Measurements from ENCODE around the gene MYO5C. TPM values are rescaled to one million over a fixed set of nuclear protein-coding genes. Genes with fewer than 3 reads are reported as not detected.

MYO5C gene
- total and polyA plus RNA-seq, 2 donors (not counting 3 experiments of a cell fraction or from before 2014, with no cell fraction given) = 7.5 to 19.4 TPM

DNA sequence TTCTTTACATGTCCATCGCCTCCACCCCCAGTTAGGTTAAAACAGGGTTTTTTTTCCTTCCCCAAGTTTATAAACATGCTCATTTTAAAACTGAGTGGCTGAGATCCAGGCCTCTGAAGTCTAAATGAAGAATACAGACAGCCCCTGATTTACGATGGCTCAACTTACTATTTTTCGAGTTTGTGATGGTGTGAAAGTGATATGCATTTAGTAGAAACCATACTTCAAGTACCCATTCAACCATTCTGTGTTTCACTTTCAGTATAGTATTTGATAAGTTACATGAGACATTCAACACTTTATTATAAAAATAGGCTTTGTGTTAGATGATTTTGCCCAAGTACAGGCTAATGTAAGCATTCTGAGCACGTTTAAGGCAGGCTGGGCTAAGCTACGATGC, 73.9 kb downstream of the MYO5C start:
- BruUV-seq (replicated peaks) = no TSS peak
- H3K79me2 ChIP-seq (ENCODE audit: control insufficient read depth, insufficient read depth, low read length) = no peaks in the 10 kb centered on the region
- ChIA-PET CTCF (no interaction called here), POLR2A (no interaction called here)
- H3K36me3 ChIP-seq (ENCODE audit: control insufficient read depth in 2 of 2, extremely low read depth in 1 of 2, insufficient read depth in 2 of 2, low read length in 2 of 2) = peaks cover 0 to 6% of the 10 kb centered on the region in 2 experiments
- H3K9me1 ChIP-seq (replicated peaks; ENCODE audit: control insufficient read depth, extremely low read depth, insufficient read depth, low read length) = no peaks in the 10 kb centered on the region
- H4K20me1 ChIP-seq (replicated peaks; ENCODE audit: control insufficient read depth, extremely low read depth, insufficient read depth, low read length) = no peaks in the 10 kb centered on the region
- no peak overlapping the region for H3K4me2 ChIP-seq (ENCODE audit: insufficient read depth, low read length)
- H2AFZ ChIP-seq (ENCODE audit: low read depth, low read length) = no peak overlapping the region
- TF ChIP-seq MYC (IDR thresholded peaks at IDR 0.05; ENCODE audit: low read depth, low read length) = no peak
- H3K4me1 ChIP-seq (ENCODE audit: control insufficient read depth, extremely low read depth, insufficient read depth, low read length) = no peaks in the 10 kb centered on the region
- intact Hi-C loops (cut with micrococcal nuclease) = loop anchor here (10.0 kb wide), 1 partner anchor 317 kb away; no protein-coding TSS in a partner anchor
- H3K27ac ChIP-seq (ENCODE audit: insufficient read depth, low read depth, low read length) = no peak overlapping the region
- H3K9me3 ChIP-seq (replicated peaks; ENCODE audit: control insufficient read depth, insufficient read depth, low read length) = no peaks in the 10 kb centered on the region
- H3K9ac ChIP-seq (replicated peaks; ENCODE audit: extremely low read depth, insufficient read depth, low read length) = no peak overlapping the region
- DNase-seq (ENCODE audit: low read depth, low spot score) (no peak), FAIRE-seq (no peak)
- H3K4me3 ChIP-seq (replicated peaks in 1 of 3; ENCODE audit: insufficient read depth in 1 of 3, low read depth in 1 of 3, low read length in 3 of 3) = no peak overlapping the region
- dilution Hi-C loops (cut with MboI; ENCODE audit: extremely low pct_ligation_motif_present, low sequenced_read_pairs) = no loop called here
- H3K27me3 ChIP-seq (ENCODE audit: control insufficient read depth in 2 of 2, insufficient read depth in 2 of 2, low read length in 2 of 2) = no peaks in the 10 kb centered on the region

DNA sequence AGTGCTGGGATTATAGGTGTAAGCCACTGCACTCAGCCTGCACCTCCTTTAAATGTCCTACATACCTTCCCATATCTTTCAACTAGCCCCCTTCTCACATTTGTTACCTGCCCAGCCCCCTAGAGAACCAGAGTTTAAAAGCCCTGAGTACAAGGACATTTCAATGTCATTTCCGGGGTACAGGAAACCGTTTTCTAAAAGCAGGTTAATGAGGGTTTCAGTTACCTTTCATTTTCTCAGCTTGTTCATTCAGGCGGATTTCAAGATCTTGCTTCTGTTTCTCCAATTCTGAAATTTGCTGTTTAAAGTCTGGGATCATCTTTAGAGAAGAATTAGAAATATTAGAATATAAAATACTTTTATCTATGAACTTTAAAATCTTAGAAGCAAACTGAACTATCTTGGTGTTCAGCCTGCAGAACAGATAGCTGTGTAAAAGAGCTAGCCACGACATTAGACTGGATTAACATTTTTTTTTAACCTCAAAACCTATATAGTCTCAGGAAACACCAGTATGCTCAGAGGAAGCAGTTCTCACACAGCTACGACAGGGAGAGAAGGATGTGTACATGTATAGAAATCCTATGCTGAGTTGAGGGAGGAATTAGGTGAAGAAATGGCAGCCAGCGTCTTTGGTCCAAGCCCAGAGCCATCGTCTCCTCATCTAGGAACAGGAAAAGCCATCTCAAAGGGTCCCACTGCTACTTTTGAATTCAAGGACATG, 74.5 kb downstream of the MYO5C start:
- Histone ChIP-seq H3K36me3 (ENCODE audit: control insufficient read depth in 2 of 2, extremely low read depth in 1 of 2, insufficient read depth in 2 of 2, low read length in 2 of 2) (peaks cover 0 to 6% of the 10 kb centered on the region in 2 experiments), H2AFZ (ENCODE audit: low read depth, low read length) (no peak overlapping the region), H3K9ac (replicated peaks; ENCODE audit: extremely low read depth, insufficient read depth, low read length) (no peak overlapping the region), H3K27me3 (ENCODE audit: control insufficient read depth in 2 of 2, insufficient read depth in 2 of 2, low read length in 2 of 2) (no peaks in the 10 kb centered on the region), H3K4me1 (ENCODE audit: control insufficient read depth, extremely low read depth, insufficient read depth, low read length) (no peaks in the 10 kb centered on the region), H3K27ac (ENCODE audit: insufficient read depth, low read depth, low read length) (no peak overlapping the region), H3K4me3 (replicated peaks in 1 of 3; ENCODE audit: insufficient read depth in 1 of 3, low read depth in 1 of 3, low read length in 3 of 3) (no peak overlapping the region), H4K20me1 (replicated peaks; ENCODE audit: control insufficient read depth, extremely low read depth, insufficient read depth, low read length) (no peaks in the 10 kb centered on the region), H3K9me1 (replicated peaks; ENCODE audit: control insufficient read depth, extremely low read depth, insufficient read depth, low read length) (no peaks in the 10 kb centered on the region), H3K79me2 (ENCODE audit: control insufficient read depth, insufficient read depth, low read length) (no peaks in the 10 kb centered on the region), H3K4me2 (ENCODE audit: insufficient read depth, low read length) (no peak overlapping the region), H3K9me3 (replicated peaks; ENCODE audit: control insufficient read depth, insufficient read depth, low read length) (no peaks in the 10 kb centered on the region)
- intact Hi-C loops (cut with micrococcal nuclease) (loop anchor here (10.0 kb wide), 1 partner anchor 316 kb away; no protein-coding TSS in a partner anchor), dilution Hi-C loops (cut with MboI; ENCODE audit: extremely low pct_ligation_motif_present, low sequenced_read_pairs) (no loop called here)
- ChIA-PET CTCF (no interaction called here), POLR2A (no interaction called here)
- no peak for DNase-seq (ENCODE audit: low read depth, low spot score)
- no TSS peak for BruUV-seq (replicated peaks)
- TF ChIP-seq POLR2A (IDR thresholded peaks at IDR 0.05; ENCODE audit: low read depth, low read length) = no peak
- TF ChIP-seq GATA2 (IDR thresholded peaks at IDR 0.05; ENCODE audit: insufficient read depth, insufficient read length, low read depth, low read length) = no peak
- TF ChIP-seq CTCF (IDR thresholded peaks at IDR 0.05; ENCODE audit: extremely low read depth in 1 of 2, insufficient read depth in 1 of 2, low read depth in 1 of 2, low read length in 2 of 2) = no peak
- no peak for TF ChIP-seq FOS (IDR thresholded peaks at IDR 0.05; ENCODE audit: borderline replicate concordance, insufficient read depth, low read length)
- TF ChIP-seq EZH2 (IDR thresholded peaks at IDR 0.05; ENCODE audit: borderline replicate concordance, low read depth, low read length, severe bottlenecking) = no peak
- no peak for TF ChIP-seq MYC (IDR thresholded peaks at IDR 0.05; ENCODE audit: low read depth, low read length)
- no peak for TF ChIP-seq JUN (IDR thresholded peaks at IDR 0.05; ENCODE audit: borderline replicate concordance, insufficient read depth, insufficient read length, low read depth)
- no peak for TF ChIP-seq POLR2AphosphoS5 (IDR thresholded peaks at IDR 0.05; ENCODE audit: insufficient read depth, low read depth, low read length)
- no peak for TF ChIP-seq MAX (IDR thresholded peaks at IDR 0.05; ENCODE audit: insufficient read depth, insufficient read length)
- FAIRE-seq = no peak
